NCI-H748 (cell line): ENCODE measurements around the gene LSS.

Experiments used
- DNase-seq: peaks from one replicate; lab custom pipeline; 2025; ENCODE audit not compliant: unreplicated experiment; lab: John Stamatoyannopoulos, UW

The LSS gene

DNA sequence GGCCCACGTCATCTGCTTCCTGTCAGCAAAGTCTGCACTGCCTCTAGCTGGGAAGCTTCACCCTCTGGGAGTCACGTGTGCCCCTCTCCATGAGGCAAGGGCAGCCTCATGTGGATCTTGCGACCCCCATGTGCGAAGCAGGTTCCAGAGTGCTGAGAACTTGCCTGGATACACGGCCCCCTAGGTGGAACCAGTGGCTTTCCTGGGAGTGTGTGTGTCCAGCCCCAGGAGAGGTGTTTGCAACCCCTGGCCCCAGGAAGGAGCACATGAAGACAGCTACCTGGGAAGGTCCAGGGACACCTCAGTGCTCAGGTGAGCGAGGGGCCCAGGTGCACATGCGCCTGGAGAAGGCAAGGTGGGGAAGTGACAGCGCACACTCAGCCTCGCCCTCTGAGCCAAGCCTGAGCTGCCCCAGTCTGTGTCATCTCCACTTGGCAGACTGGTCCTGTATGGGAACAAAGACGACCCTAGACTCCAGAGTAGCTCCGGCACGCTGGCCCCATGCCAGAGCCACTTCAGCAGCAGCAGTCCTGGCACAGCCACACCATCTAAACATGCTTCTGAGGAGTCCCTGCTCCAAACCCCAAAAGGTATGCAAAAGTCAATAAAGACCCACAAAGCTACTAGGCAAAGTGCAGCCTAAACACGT is 8.9 kb downstream of the LSS start:
- DNase-seq = no peak

DNA sequence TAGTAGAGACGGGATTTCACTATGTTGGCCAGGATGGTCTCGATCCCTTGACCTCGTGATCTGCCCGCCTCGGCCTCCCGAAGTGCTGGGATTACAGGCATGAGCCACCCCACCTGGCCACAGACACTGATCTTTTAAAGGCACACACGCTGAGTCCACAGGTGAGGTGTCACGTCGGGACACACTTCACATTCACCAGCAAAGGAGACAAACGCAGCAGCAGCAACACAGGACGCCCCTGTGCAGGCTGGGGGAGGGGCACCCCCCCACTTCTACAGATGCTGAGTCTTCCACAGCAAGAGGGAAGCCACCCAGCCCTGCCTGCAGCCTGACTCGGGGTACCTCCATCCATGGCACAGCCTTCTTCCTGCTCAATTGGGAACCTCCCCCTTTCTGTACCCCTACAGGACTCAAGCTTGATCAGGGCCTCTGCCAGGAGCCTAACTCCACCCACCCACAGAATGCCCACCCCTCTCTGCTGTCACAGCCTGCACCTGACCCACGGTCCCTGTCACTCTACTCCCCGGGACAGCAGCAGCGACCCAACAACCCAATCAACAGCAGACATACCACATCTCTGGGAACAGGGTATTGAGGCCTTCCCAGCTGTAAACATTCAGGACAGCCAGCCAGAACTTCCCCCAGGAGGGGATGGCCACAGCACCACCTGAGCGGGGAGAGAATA is 9.5 kb downstream of the LSS start:
- DNase-seq = no peak

- no peak for DNase-seq
These were observed 10.9 kb downstream of the LSS start for GRCh38 chr21:46217511-46218196.

- DNase-seq = no peak
These were observed 12.3 kb downstream of the LSS start for GRCh38 chr21:46216132-46216747.

DNA sequence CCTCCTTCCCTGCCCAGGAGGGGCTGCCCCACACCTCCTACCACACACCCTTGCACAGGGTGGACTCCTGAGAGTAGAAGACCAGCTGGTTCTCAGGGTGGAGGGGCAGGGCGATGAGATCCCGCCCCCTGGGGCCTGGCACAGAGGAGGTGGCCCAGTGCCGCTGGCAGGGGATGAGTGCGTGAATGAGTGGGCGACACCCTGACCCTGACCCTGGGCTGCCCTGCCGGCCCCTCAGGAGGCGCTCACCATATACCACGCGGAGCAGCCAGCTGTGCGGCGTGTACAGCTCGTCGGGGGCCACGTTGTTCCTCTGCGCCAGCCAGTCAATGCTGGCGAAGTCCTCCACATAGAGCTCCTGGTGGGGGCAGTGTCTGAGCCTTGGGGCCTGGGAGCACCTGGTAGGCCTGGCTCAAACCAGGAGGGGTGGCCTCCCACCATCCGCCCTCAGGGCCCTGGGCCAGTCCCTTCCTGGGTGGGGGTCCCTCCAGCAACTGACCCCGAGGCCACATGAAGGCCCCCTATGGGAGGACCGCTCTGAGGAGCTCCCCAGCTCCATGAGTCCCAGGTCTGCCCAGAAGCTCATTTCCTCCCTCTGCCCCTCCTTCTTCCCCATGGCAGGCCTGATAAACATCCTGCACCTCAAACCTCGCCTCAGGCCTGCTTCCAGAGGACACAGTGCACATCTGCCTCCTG is 13.0 kb downstream of the LSS start:
- DNase-seq = no peak

DNA sequence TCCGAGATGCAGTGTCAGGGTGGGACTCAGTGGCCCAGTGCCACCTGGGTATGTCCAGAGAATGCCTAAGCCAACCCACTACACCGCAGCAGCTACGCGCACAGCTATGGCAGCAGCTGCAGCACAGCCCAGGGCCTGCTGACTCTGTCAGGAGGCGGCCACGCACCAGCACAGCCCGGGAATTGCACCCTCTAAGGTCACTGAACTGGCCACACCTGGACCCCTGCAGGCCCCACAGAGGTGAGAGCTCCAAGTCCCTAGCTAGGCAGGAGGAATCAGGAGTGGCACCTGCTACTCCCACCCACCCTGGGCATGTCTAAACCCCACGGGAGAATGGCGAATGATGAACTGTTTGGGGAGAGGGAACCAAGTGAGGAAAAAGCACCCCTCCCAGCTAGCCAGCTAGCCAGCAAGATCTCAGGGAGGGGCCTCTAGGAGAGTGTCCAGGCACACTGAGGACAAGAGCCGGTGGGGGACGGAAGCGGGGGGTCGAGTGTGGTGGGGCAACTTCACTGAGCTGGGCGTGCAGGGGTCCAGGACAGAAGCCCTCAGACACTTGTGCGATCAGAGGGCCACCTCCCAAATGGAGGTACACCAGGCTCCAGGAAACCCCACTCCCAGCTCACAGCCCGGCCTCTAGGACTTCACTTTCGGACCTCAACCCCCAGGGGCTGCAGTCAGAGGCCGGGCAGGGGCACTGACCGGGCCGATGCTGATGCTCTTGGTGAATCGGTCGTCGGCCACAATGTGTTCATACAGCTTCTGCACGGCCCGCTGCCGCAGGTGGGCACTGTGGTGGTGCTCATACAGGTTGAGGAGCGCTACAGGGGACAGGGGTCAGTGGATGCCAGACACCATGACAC is 13.9 kb downstream of the LSS start:
- no peak for DNase-seq

DNA sequence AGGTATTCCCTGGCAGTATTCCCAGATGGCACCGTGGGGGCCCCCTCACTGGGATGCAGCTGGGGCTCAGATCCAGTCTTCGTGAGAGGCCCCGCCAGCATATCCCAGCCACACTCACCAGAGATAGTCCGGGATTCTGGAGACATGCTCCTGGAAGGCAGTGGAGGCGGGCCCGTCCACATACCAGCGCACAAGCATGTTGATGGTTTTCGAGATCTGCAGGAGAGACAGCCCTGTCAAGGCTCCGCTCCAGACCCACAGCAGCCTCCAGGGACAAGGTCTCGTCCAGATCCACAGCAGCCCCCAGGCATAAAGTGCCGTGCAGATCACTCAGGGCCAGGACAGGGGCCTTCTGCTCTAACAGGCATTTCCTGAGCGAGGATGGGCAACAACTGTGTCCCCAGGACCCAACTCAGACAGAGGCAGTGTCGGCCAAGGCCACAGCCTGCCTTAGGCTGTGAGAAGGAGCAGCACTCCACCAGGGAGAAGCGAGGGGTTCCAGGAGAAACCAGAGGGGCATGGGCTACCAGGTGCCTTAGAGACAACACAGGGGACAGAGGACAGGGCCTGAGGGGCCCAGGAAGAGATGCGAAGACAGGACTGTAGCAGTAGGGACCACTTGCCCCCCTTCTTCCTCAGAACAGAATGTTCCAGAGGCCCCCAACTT is 14.8 kb downstream of the LSS start:
- no peak for DNase-seq

- no peak for DNase-seq
These were observed 15.7 kb downstream of the LSS start for GRCh38 chr21:46212721-46213484.

- no peak for DNase-seq
These were observed 16.5 kb downstream of the LSS start for GRCh38 chr21:46211786-46212720.

DNA sequence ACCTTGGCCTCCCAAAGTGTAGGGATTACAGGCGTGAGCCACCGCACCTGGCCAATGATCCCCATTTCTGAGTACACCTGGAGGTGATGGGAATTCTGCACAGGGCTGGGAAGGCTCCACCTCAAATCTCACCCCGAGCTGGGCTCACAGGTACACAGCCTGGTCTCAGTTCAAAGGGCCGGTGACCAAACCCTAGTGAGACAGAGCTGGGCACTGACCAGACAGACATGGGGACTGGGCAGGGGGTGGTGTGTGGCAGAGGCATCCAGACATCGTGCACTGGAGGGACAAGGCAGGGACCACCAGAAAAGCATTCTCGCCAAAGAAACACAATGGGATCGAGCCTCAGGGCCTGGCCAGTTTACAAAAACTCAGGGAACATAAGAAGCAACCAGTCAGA is 17.2 kb downstream of the LSS start:
- DNase-seq = no peak

GRCh38 chr21:46210378-46211136 is 18.0 kb downstream of the LSS start:
- no peak for DNase-seq

DNA sequence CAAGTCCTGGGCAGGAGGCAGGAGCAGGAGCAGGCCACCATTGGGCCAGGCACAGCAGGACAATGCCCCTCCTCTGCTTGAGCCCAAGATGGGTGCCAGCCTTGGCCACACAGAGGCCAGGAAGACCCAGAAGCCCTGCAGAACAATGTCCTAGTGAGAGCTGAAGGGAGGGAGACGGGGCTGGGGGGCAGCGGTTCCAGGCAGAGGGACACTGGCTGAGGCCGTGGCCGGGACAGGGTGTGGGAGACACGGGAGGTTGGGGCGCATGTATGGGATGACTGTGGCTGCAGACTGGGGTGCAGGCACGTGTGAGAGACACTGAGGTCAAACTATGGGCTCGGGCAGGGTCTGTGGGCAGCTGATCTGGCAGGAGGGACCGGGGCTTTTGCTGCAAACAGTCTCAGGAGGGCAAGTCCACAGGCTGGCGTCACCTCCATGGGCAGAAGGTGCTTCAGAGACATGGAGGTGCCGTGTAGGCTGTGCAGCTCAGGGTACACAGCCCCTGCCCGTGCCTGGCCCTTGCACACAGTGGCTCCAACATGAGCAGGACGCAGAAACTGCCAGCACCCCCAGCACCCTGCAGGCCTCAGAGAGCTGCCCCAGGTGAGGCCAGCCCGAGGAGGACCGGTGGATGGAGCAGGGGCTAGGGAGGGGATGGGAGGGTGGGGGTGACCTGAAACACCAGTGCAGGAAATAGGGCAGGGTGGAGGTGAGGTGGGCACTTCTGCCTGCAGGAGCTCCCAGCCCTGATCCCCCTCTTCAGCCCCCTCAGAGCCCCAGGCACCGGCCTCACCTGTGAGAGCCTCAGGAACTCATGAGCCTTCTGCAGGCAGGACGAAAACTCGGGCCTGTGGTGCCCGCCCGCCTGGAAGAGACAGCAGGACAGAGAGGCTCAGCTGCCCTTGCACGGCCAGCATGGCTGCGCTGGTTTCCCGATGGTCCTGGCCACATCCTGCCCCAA is 19.5 kb downstream of the LSS start:
- DNase-seq = no peak

GRCh38 chr21:46207920-46208591 is 20.5 kb downstream of the LSS start:
- DNase-seq = no peak

DNA sequence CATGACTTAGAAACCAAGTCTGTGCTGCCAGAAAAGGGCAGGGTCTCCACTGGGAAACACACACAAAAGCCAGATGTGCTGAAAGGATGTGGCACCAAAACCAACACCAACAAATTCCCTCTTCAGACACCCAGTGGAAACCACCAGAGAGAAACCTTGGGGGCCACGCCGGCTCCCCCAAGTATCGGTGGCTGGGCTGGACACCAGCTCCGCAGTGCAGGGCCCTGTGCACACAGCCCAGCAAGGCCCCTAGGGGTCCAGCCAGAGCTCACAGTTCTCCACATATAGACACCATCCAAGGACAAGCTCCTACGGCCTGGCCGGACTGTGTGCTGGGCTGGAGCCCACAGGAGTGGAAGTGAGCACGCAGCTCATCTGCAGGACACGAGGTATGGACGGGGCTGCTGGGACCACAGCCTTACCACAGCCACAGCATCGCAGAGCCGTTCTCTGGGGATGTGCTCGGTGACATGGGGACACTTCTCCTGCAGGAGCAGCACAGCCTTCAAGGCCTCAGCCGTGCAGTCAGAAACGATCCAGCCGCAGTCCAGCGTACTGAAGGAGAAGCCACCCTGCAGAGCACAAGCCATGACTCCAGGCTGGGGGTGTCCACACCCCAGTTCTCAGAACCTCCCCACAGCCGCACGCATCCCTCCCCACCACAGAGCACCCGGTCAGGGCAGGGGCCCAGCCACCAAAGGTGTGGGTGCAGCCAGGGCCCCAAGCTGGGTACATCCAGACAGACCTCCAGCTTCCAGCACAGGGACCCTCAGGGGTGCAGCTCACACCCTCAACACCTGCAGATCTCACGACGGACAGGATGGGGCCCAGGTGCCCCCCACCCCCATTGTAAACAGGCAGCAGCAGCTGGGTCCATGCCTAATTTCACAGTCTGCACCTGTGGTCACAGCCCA is 21.3 kb downstream of the LSS start:
- DNase-seq = no peak
